Retina (tissue), 1 donor: Measurements from ENCODE around the gene TAGLN.
A peak's percentile ranks its signal among the peaks of the same experiment; 100 is the strongest.

Experiments used
- DNase-seq: peaks from one replicate; pipeline ENCODE4 v3.0.0-alpha.2; 2016

Gene TAGLN

DNA sequence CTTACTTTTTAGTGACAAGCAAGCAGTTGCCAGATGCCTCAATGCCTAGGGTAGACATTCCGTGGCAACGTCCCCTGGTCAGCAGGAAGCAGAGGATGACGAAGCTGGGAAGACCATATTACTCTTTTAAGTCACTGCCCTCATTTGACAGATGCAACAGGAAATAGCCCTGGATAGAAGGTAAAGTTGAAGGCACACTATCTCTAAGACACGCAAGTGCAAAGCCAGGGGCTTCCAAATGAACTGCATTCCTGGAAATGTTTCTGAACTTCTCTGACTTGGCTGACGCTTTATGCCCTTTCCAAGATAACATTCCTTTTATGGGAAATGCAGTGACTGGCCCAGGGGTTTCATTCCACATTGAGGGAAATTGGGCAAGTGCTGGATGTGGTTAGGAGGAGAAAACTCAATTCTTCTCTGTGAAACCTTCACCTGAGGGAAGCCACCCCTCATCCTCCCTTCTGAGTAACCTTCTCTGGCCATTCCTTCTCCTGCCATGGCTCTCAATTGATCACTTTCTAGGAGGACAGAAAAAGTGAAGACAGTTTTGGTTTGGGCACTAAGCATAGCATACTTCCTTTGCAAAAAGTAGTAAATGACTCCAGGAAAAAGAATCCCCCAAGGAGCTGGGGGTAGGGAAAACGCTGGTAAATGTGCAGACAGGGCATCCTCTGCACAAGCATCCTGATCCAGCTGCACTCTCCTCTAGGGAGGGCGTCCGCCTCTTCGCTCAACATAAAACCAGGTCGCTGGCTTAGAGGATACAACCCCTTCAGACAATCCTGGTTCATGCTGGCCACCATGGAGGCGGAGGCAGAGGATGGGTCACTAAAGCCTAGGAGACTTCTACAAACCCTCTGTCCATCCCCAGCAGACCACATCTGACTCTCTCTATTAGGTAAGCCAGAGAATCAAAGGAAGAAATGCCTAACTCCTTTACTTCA is 18.2 kb downstream of the TAGLN start:
- DNase-seq = no peak

DNA sequence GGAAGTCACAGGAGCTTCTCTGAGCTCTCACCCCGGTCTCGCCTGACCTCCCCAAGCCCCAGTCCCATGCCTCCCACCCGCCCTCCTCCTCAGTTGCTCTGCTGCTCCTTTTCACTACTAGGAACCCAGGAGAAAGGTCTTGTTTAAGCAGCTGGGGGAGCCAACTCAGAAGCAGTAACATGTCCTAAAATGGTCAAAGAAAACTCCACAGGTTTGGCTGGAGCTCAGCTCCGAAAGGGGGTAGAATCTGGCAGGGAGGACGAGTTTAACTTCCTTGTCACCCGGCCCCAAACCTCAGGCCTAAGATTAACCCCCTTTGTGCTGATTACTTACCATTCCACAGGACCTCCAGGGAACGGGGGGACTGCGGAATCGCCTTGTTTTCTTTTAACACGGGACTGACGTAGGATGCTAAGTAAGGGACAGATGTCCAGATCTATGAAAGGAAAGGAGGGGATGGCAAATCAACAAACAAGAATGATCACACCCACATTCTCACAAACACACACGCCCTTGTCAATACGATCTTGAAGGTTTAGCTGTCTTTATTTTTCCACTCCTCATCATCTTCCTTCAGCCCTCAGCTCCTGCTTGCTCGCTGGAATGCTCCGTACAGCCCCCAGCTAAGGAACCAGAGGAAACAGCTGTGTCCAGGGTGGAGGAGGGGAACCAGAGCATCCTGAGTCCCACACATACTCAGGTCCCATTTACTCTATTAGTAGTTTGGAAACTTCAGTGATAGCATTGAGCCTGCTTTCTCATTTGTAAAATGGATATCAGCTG is 19.2 kb downstream of the TAGLN start:
- DNase-seq = no peak

DNA sequence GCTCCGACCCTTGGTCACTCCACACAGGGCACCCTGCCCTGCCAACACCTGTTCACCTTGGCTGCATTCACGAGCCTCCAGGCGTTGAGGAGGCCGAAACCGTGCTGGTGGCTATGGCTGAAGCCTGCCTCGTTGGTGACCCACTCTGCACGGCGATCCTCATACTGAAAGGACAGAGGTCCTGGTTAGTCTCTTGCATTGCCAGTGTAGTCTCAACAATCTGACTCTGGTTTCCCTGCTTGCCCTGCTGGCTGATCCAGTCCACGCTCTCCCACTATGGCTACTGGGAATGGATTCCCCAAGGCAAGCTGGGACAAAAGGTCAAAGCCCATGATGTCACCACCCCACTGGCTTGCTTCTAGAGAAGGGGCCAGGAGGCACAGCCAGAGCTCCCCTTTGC is 19.8 kb downstream of the TAGLN start:
- DNase-seq = no peak

DNA sequence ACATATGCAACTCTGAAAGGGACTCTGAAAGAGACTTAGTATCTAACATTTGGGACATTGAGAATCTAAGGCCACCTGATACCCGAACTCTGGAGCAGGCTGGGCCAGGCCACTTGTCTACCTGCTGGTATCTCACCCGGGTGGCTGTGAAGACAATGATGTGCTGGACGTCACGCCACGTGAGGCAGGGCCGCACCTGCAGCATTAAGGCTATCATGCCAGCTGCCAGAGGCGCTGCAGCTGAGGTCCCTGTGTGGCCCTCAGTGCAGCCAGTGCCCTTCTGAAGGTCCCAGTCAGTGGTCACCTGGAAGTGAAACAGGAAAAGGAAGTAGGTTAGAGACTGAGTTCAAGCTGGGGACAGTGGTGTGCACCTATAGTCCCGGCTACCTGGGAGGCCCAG is 20.3 kb downstream of the TAGLN start:
- DNase-seq = no peak

DNA sequence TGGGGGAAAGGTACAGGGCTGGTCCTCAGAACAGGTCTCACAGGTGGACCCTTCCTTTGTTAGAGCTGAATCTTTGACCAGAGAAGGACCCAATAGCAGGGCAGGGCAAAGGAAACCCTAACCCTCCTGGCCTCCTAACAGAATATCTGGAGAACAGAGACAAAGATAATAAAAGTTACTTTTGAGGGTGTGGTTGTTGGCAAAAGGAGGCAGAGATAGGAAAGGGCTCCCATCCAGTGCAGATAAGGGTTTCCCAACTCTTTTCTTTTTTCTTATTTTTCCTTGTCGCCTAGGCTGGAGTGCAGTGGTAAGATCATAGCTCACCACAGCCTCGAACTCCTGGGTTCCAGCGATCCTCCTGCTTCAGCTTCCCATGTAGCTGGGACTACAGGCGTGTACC is 20.8 kb downstream of the TAGLN start:
- no peak for DNase-seq

DNA sequence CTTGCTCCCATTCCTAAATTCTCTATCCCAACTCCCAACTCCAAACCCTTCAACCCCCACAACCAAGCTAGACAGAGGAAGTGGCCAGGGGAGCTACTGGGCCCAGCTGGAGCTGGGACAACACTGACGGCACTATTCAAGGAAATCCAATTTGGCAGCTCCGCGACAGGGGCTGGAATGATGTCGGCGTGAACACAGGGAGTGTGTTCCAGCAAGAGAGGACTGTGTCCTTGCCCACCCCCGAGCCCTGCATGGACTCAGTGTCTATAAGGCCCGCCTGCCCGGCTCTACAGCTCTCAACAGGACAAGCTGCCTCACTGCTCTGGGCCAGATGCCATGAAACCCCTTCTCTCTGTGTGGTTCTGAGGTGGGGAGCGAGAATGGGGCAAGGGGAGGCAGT is 21.4 kb downstream of the TAGLN start:
- DNase-seq = no peak

DNA sequence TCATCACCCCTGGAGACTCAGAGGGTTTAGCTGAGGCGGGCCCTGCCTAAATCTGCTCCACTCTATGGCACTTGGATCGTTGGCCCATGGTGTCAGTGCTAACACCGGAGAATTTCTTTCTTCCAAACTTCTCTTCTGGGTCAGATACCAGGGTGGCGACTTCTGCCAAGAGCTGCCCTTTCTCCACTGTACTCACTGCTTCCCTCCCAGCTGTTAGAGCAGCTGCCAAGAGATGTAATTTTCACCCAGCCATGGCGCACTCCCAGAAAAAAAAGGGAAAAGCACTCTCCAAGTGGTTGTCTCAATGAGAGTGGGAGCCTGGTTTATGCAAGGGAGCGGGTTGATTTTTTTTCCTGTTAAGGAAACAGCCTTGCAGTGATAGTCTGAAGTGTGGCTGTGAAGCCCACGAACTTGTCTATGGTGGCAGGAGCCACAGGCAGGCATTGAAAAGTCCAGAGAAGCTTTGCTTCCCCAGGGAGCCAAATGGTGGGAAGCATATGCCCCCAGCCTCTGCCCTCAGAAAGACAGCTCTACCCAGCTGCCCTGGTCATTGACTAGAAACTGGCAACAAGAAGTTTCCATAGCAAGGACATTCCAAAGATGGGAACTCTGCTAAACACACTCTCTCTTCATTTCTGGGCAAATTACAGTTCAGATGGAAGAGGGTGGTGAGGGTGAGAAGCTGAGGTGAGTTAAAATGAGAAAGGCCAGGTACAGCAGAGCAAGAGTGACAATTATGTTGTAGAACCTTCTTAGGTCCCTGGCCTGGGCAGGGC is 22.0 kb downstream of the TAGLN start:
- DNase-seq = no peak

DNA sequence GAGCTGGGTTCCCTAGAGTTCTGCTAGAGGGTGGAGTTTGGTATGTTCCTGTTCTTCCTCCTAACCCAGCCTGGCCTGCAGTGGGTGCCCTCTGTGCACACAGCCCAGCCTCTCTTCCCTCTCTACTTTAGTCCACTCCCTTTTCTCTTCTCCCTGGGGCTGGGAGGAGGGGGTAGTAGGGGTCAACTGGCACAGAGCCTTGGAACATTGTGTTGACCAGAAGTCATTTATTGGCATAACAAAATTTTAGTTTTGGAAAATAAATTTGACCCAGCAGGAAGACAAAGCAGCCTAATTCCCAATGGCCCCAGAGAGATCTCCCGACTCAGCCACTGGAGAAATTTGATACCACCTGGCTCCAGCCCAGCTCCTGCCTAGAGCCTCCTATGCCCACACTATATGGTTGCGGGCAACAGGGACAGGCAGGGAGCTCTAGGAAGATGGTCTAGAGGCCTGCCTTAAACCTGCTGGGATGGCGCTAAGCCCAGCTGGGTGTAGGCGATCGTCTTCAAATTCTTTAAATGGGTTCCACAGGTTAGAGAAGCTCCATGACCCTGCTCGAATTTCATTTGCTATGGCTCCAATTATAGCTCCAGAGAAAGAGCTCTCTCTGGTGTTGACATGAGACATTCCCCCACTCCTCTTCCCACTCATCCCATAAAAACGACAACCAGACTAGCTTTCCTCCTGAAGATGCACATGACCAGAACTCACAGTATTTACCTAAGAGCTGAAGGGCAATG is 22.8 kb downstream of the TAGLN start:
- no peak for DNase-seq

DNA sequence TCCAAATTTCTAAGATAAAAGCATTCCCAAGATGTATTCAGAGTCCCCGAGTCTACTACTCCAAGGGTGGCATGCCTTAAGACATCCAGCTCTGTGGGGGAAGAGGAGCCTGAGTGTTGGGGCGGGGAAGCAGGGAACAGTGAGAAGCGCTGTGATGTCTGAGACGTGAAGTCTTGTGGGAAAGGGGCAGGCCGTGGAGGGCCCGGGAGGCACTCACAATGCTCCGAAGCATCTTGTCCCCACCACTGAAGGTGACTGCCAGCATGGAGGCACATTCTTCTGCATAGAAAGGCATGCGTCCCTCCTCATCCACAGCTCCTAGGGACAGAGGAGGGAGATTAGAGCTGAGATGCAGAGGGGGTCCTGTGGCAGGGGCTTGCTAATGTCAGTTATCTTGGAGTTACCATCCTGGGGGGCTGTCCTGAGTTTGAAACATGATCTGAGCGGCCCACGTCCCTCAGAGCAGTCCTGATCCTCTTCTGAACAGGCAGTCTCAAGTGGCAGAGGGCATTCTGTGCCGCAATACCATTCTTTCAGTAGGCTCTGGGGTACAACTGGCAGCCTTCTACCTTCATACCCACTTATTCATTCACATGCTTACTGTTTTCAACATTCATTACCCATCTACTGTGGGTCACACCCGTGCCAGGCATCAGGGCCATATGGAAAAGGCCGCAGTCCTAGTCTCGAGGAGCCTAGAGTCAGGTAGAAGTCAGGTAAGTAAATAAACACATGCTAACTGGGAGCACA is 24.0 kb downstream of the TAGLN start:
- no peak for DNase-seq

DNA sequence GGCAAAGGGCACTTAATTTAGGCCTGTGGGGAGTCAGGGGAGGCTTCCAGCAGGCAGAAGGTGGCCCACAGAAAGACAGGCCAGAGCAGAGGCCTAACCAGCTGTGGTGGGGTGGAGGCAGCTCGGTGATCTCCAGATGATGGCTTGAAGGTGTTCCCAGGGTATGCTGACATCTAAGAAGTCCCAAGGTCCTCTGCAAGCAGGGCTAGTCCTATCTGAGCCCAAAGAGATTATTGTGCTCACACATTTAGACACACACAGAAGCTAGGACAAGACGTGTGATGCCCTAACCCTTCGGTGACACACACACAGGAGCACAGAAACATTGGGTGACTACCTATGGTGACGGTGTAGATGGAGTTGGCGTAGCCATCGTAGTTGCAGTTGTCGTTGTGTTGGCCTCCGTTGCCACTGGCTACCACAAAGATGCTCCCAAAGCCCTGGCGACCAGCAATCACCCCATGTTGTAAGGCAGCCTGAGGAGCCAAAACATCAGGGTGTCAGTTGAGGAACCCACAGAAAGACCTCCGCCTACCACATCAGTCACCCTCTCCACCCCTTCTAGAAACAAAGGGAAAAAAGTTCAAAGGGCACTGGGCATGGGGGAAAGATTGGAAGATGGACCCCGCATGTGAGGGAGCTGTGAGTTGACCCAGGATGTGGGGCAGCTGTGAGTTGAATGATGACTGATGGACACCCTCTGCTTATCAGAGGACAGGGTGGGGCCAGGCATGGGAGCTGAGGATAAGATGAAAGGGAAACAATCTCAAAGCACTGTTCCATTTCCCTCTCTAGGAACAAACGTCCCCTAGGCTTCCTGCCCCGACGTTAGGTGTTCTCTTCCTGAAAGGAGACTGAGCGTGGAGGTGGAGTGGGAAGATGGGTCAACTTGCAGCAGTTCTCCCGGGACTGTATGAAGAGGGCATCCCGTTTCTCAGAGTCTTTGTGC is 24.8 kb downstream of the TAGLN start:
- no peak for DNase-seq

DNA sequence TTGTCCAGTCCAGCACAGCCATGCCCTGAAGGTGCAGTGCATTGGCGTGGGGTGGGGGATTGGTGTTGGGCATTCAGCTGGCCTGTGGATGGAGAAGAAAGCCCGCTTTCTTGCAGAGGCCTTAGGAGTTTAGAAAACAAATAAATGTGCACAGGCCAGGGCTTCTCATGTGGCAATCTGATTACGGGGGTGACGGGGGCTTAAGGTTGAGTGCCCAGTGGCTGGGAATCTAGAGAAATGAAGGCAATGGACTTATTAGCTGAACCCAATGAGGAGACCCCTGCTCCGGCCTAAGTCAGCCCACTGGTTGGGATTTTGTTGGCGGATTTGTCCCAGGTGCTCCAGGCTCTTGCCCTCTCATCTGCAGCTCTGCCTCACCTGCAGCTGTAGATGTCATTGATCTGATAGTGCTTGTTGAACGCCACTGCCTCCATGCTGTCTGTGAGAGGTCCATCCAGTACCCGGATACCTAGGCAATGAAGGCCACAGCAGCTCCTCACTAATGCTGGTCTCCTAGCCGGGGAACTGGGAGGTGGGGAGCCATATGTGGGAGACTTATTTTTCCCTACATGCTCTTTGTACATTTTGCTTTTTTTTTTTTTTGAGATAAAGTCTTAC is 26.5 kb downstream of the TAGLN start:
- no peak for DNase-seq

DNA sequence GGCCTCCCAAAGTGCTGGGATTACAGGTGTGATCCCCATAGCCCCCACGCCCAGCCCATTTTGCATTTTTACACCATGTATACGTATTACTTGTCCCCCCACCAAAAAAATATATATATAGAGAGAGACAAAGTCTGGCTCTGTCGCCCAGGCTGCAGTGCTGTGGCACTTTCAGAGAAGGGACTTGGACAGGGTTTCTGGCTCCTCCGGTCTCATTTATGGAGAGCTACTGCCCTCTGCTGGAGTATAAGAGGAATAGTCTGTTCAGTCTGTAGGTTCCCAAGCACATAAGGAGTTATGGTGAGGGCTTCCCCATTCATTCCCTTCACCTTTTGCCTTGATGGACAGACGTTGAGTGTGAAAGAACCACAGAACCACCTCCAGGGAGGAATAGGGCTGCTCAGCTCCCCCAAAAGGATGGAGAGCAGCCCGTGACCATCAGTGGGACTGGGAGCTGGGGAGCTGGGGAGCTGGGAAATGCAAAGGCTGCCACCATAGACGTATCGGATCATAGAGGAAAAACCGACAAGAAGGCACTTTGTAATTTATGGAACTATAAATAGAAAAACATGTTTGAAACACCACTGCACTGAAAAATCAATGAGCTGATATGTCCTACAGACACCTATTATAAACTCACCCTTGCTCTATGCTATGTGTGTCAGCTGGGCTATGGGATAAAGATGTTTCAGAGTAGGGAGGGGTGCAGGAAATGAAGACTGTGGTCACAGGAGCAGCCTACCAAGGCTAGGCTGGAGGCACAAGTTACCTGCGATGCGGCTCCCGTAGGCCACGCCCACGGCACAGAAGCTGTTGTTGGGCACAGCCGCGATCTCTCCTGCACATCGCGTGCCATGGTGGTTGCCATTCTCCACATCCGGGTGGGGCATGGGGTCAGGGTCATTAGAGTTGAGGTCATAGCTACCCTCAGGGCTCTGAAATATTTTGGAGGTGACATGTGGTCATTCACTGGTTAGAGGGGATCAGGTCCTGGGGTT is 27.5 kb downstream of the TAGLN start:
- peak; percentile 58 for DNase-seq

DNA sequence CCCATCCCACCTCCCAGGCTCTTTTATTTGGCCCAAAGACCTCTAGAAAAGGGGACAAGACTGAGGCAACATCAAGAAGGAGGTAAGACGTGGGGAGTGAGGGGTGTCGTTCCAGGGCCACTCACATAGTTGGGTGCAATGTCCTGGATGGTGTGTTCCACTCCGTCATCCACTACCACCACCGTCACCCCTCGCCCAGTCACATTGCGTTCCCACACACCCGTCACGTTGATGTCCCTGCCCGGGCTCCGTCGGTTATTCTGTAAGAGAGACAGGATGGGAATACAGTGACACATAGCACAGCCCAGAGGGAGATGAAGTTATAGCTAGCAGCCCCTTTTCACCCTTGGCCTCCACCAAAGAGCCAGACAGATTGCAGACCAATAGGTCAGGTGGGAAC is 28.9 kb downstream of the TAGLN start:
- no peak for DNase-seq

DNA sequence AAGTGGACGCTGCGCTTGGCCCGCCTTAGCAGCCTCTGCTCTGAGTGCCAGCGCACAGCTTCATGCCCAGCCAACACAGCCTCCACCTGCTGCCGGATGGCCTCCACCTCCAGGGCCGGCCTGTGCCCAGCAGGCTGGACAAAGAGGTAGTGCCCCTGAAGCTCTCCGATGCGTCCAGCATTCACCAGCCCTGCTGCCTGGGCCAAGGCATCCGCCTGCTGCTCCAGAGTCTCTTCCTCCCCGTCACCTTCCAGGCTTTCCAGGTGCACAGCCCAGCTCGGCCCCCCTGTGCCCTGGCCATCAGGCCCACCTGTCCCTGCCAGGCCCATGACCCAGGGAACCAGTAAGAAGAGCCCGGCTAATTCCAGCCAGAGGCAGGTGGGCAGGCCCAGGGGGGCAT is 30.2 kb downstream of the TAGLN start:
- DNase-seq = no peak

DNA sequence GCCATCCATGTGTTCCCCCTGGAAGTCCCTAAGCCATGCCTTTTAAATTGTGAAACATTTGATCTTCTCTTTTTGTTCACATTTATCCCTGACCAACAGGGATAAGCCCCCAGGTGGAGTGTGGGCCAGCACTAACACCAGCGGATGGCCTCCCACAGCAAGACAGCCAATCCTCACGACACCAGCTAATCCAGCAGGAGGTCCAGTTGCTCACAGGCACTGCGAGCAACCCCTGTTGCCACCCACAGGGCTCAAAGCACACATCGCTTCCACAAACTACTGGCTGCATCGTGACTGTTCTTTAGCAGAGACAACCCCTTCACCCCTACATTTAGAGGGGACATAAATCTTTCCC is 30.7 kb downstream of the TAGLN start:
- DNase-seq = no peak

DNA sequence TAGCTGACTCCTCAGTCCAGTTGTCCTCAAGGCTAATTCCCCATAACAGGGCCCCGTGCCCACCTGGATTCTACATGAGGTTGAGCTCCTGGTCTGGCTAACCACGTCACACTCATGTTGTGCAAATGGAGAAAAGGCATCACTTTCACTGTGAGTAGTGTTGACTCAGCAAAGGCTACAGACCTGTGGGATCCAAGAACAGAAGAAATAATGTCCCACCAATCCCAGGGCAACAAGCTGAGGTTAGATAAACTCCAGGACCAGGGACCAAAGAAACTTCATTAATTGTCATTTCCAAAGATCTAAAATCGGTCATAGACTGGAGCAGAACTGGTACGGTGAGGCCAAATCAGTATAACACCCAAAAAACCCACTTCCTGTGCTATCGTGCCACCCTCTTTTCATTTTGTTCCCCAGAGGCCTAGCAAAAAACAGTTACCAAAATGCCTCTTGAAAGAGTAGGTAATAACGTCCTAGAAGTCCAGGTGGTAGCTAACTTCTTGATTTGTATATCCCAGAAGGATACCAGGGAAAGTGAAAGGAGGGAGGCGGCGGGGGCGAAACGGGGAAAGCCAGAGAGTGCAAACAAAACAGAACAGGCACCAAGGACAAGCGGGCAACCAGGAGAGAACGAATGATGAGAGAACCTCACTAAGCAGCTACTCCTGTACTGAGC is 31.3 kb downstream of the TAGLN start:
- DNase-seq = no peak

DNA sequence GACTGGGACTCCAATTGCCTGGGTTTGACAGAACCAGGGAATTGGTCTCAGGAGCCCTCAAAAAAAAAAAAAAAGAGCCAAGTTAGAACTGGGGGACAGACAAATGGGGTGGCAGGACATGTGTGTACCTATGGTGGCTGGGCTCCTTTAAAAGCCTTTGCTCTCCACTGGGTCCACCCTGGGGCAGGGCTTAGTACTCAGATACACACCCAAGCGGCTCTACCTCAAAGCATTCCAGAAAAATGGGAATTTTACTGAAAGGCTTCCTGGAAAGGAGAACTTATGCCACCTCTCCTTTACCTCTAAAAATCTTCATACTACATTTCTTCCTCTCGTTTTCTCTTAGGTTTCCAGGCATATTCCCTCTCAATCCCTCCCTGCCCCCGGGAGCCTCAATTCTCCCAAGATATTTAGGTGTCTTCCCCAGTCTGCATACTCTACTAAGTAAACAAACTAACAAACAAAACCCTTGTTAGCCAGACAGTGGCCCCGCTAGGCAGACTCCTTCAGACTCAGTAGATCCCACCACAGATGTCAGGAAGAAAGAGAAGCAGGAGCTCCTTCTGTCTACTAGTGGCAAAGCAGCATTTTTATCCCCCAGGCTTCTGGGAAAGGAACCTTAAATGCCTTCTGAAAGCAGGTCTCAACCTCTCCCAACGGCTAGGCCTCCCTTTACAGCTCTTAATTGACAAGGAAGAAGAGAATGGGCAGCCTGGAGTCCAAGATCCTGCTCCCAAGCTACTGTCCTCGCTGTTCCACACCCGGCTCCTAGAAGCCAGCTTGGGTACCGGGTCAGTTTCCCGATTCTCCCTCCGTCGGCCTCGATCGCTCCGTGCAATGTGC is 32.0 kb downstream of the TAGLN start:
- DNase-seq = no peak

DNA sequence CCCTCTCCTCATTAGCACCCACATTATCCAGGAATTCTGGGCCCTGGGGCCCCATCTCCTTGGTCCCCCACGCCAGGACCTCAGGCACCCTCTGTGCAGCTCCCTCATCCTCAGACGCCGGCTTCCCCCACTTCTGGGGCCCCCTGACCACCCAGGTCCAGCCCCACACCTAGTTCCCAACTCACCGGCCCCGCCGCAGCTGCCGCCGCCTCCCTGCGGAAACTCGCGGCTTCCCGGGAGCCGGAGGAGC is 32.6 kb downstream of the TAGLN start, which contains the start of gene PCSK7:
TSS of gene PCSK7 (minus strand) at position 232 of the 250 bp plus-strand sequence. CDS start 2,229 bp downstream, outside the sequence.
- no peak for DNase-seq
